ENCODE data around the gene LPP. TPM values are rescaled to one million over a fixed set of nuclear protein-coding genes. Genes with fewer than 3 reads are reported as not detected.
A peak's percentile ranks its signal among the peaks of the same experiment; 100 is the strongest.

LPP gene
- total and polyA plus RNA-seq, 5 donors from 2014 or later = 14.5 to 102 (median 21.7) TPM

GRCh38 chr3:188219147-188219546, 65.2 kb downstream of the LPP start:
- Mint-ChIP-seq H3K36me3 (peaks cover 35% of the 10 kb centered on the region), H3K9me3 (peaks cover 0 to 3% (median 0%) of the 10 kb centered on the region in 7 donors), H3K4me1 (peaks cover 12 to 34% (median 21%) of the 10 kb centered on the region in 4 donors), H3K27me3 (no peaks in the 10 kb centered on the region), H3K27ac (no peak overlapping the region), H3K4me3 (no peak overlapping the region)
- Histone ChIP-seq H3K27me3 (ENCODE audit: control insufficient read depth, insufficient read depth, low read length) (no peaks in the 10 kb centered on the region), H3K4me1 (ENCODE audit: control insufficient read depth, insufficient read depth, low read length, poor library complexity, severe bottlenecking) (no peaks in the 10 kb centered on the region), H3K4me3 (ENCODE audit: low read depth, low read length) (no peak overlapping the region), H3K9me3 (ENCODE audit: control insufficient read depth in 2 of 2, low read length in 2 of 2) (no peaks in the 10 kb centered on the region), H3K36me3 (ENCODE audit: control insufficient read depth, insufficient read depth, low read length) (peaks cover 2% of the 10 kb centered on the region), H3K27ac (ENCODE audit: insufficient read depth, low read length, poor library complexity, severe bottlenecking) (no peak overlapping the region)
- ATAC-seq (ENCODE audit: low read depth in 2 of 2) = no peak
- no peak for DNase-seq

- H3K4me1 ChIP-seq (ENCODE audit: control insufficient read depth, insufficient read depth, low read length, poor library complexity, severe bottlenecking) = no peaks in the 10 kb centered on the region
- no peaks in the 10 kb centered on the region for H3K27me3 Mint-ChIP-seq
- ATAC-seq (ENCODE audit: low read depth in 2 of 2) (no peak), DNase-seq (no peak)
- no peaks in the 10 kb centered on the region for H3K27me3 ChIP-seq (ENCODE audit: control insufficient read depth, insufficient read depth, low read length)
- H3K27ac Mint-ChIP-seq = peak overlapping the region in 2 of 3 donors; percentile 1 to 5
- H3K36me3 ChIP-seq (ENCODE audit: control insufficient read depth, insufficient read depth, low read length) = peaks cover 2% of the 10 kb centered on the region
- H3K4me1 Mint-ChIP-seq = peaks cover 16 to 32% (median 21%) of the 10 kb centered on the region in 4 donors
- no peak overlapping the region for H3K27ac ChIP-seq (ENCODE audit: insufficient read depth, low read length, poor library complexity, severe bottlenecking)
- peaks cover 0 to 3% (median 0%) of the 10 kb centered on the region in 7 donors for H3K9me3 Mint-ChIP-seq
- no peaks in the 10 kb centered on the region for H3K9me3 ChIP-seq (ENCODE audit: control insufficient read depth in 2 of 2, low read length in 2 of 2)
- H3K4me3 Mint-ChIP-seq = no peak overlapping the region
- H3K36me3 Mint-ChIP-seq = peaks cover 35% of the 10 kb centered on the region
- no peak overlapping the region for H3K4me3 ChIP-seq (ENCODE audit: low read depth, low read length)
Measured at GRCh38 chr3:188220097-188220788, 66.3 kb downstream of the LPP start.

- peaks cover 36% of the 10 kb centered on the region for H3K36me3 Mint-ChIP-seq
- no peak overlapping the region for H3K4me3 ChIP-seq (ENCODE audit: low read depth, low read length)
- H3K9me3 ChIP-seq (ENCODE audit: control insufficient read depth in 2 of 2, low read length in 2 of 2) = no peaks in the 10 kb centered on the region
- no peaks in the 10 kb centered on the region for H3K27me3 Mint-ChIP-seq
- peaks cover 4% of the 10 kb centered on the region for H3K36me3 ChIP-seq (ENCODE audit: control insufficient read depth, insufficient read depth, low read length)
- no peaks in the 10 kb centered on the region for H3K4me1 ChIP-seq (ENCODE audit: control insufficient read depth, insufficient read depth, low read length, poor library complexity, severe bottlenecking)
- no peaks in the 10 kb centered on the region for H3K27me3 ChIP-seq (ENCODE audit: control insufficient read depth, insufficient read depth, low read length)
- H3K27ac Mint-ChIP-seq = peak overlapping the region in 2 of 3 donors; percentile 5 to 52
- DNase-seq = no peak
- ATAC-seq (ENCODE audit: low read depth in 2 of 2) = no peak
- H3K9me3 Mint-ChIP-seq = peaks cover 0 to 3% (median 0%) of the 10 kb centered on the region in 7 donors
- H3K4me1 Mint-ChIP-seq = peaks cover 12 to 26% (median 22%) of the 10 kb centered on the region in 4 donors
- no peak overlapping the region for H3K27ac ChIP-seq (ENCODE audit: insufficient read depth, low read length, poor library complexity, severe bottlenecking)
- H3K4me3 Mint-ChIP-seq = no peak overlapping the region
Measured at GRCh38 chr3:188220988-188221818, 67.2 kb downstream of the LPP start.

GRCh38 chr3:188223936-188224335, 70.0 kb downstream of the LPP start:
- ATAC-seq (ENCODE audit: low read depth in 2 of 2) (no peak), DNase-seq (no peak)
- peaks cover 15% of the 10 kb centered on the region for H3K36me3 ChIP-seq (ENCODE audit: control insufficient read depth, insufficient read depth, low read length)
- Mint-ChIP-seq H3K27ac (no peak overlapping the region), H3K4me3 (no peak overlapping the region), H3K4me1 (peaks cover 4 to 25% (median 19%) of the 10 kb centered on the region in 4 donors), H3K36me3 (peaks cover 42% of the 10 kb centered on the region), H3K27me3 (no peaks in the 10 kb centered on the region), H3K9me3 (peaks cover 0 to 3% (median 0%) of the 10 kb centered on the region in 7 donors)
- H3K9me3 ChIP-seq (ENCODE audit: control insufficient read depth in 2 of 2, low read length in 2 of 2) = no peaks in the 10 kb centered on the region
- H3K27me3 ChIP-seq (ENCODE audit: control insufficient read depth, insufficient read depth, low read length) = no peaks in the 10 kb centered on the region
- H3K4me1 ChIP-seq (ENCODE audit: control insufficient read depth, insufficient read depth, low read length, poor library complexity, severe bottlenecking) = no peaks in the 10 kb centered on the region
- no peak overlapping the region for H3K27ac ChIP-seq (ENCODE audit: insufficient read depth, low read length, poor library complexity, severe bottlenecking)
- no peak overlapping the region for H3K4me3 ChIP-seq (ENCODE audit: low read depth, low read length)

GRCh38 chr3:188227442-188227841, 73.5 kb downstream of the LPP start:
- no peak overlapping the region for H3K4me3 Mint-ChIP-seq
- H3K27ac Mint-ChIP-seq = no peak overlapping the region

GRCh38 chr3:188229177-188229576, 75.2 kb downstream of the LPP start:
- no peak for ATAC-seq (ENCODE audit: low read depth in 2 of 2)
- DNase-seq = no peak
- Mint-ChIP-seq H3K27ac (no peak overlapping the region), H3K4me1 (peaks cover 0 to 22% (median 13%) of the 10 kb centered on the region in 4 donors), H3K9me3 (no peaks in the 10 kb centered on the region), H3K4me3 (no peak overlapping the region), H3K27me3 (no peaks in the 10 kb centered on the region), H3K36me3 (peaks cover 40% of the 10 kb centered on the region)
- Histone ChIP-seq H3K27ac (ENCODE audit: insufficient read depth, low read length, poor library complexity, severe bottlenecking) (no peak overlapping the region), H3K4me1 (ENCODE audit: control insufficient read depth, insufficient read depth, low read length, poor library complexity, severe bottlenecking) (no peaks in the 10 kb centered on the region), H3K4me3 (ENCODE audit: low read depth, low read length) (no peak overlapping the region), H3K36me3 (ENCODE audit: control insufficient read depth, insufficient read depth, low read length) (peaks cover 23% of the 10 kb centered on the region), H3K27me3 (ENCODE audit: control insufficient read depth, insufficient read depth, low read length) (no peaks in the 10 kb centered on the region), H3K9me3 (ENCODE audit: control insufficient read depth in 2 of 2, low read length in 2 of 2) (no peaks in the 10 kb centered on the region)

More at GRCh38 chr3:188227442-188227841, 73.5 kb downstream of the LPP start:
- peaks cover 0 to 28% (median 13%) of the 10 kb centered on the region in 4 donors for H3K4me1 Mint-ChIP-seq
- Histone ChIP-seq H3K9me3 (ENCODE audit: control insufficient read depth in 2 of 2, low read length in 2 of 2) (no peaks in the 10 kb centered on the region), H3K4me1 (ENCODE audit: control insufficient read depth, insufficient read depth, low read length, poor library complexity, severe bottlenecking) (no peaks in the 10 kb centered on the region), H3K27me3 (ENCODE audit: control insufficient read depth, insufficient read depth, low read length) (no peaks in the 10 kb centered on the region), H3K36me3 (ENCODE audit: control insufficient read depth, insufficient read depth, low read length) (peaks cover 21% of the 10 kb centered on the region), H3K4me3 (ENCODE audit: low read depth, low read length) (no peak overlapping the region), H3K27ac (ENCODE audit: insufficient read depth, low read length, poor library complexity, severe bottlenecking) (no peak overlapping the region)
- H3K36me3 Mint-ChIP-seq = peaks cover 33% of the 10 kb centered on the region
- no peaks in the 10 kb centered on the region for H3K27me3 Mint-ChIP-seq
- DNase-seq = no peak
- no peaks in the 10 kb centered on the region for H3K9me3 Mint-ChIP-seq
- ATAC-seq (ENCODE audit: low read depth in 2 of 2) = no peak

- Mint-ChIP-seq H3K36me3 (peaks cover 39% of the 10 kb centered on the region), H3K27me3 (no peaks in the 10 kb centered on the region), H3K9me3 (no peaks in the 10 kb centered on the region), H3K27ac (no peak overlapping the region), H3K4me1 (peaks cover 0 to 23% (median 13%) of the 10 kb centered on the region in 4 donors), H3K4me3 (no peak overlapping the region)
- Histone ChIP-seq H3K27me3 (ENCODE audit: control insufficient read depth, insufficient read depth, low read length) (no peaks in the 10 kb centered on the region), H3K27ac (ENCODE audit: insufficient read depth, low read length, poor library complexity, severe bottlenecking) (no peak overlapping the region), H3K9me3 (ENCODE audit: control insufficient read depth in 2 of 2, low read length in 2 of 2) (no peaks in the 10 kb centered on the region), H3K4me1 (ENCODE audit: control insufficient read depth, insufficient read depth, low read length, poor library complexity, severe bottlenecking) (no peaks in the 10 kb centered on the region), H3K4me3 (ENCODE audit: low read depth, low read length) (no peak overlapping the region), H3K36me3 (ENCODE audit: control insufficient read depth, insufficient read depth, low read length) (peaks cover 23% of the 10 kb centered on the region)
- no peak for ATAC-seq (ENCODE audit: low read depth in 2 of 2)
- DNase-seq = no peak
Measured at GRCh38 chr3:188229726-188230125, 75.8 kb downstream of the LPP start.

Measured in CD4-positive, CD25-positive, alpha-beta regulatory T cell (primary cell).